ENCODE measurements around the gene RAPGEF4. TPM values are rescaled to one million over a fixed set of nuclear protein-coding genes. Genes with fewer than 3 reads are reported as not detected.

RAPGEF4 gene
- total and polyA plus RNA-seq, 2 of the 13 experiments (the other 11 are each of a cell fraction or from before 2014, with no cell fraction given), result 0.78 to 0.91 TPM

- Histone ChIP-seq H4K20me1 (ENCODE audit: insufficient read depth, low read length) (no peaks in the 10 kb centered on the region), H3K4me3 (replicated peaks in 1 of 3; ENCODE audit: insufficient read depth in 1 of 3, low read depth in 2 of 3, low read length in 3 of 3) (no peak overlapping the region), H3K27ac (ENCODE audit: extremely low read length, insufficient read depth, low read length) (no peak overlapping the region), H2AFZ (ENCODE audit: low read length) (no peak overlapping the region), H3K4me2 (ENCODE audit: low read depth, low read length) (no peak overlapping the region), H3K9me3 (ENCODE audit: low read length) (no peaks in the 10 kb centered on the region), H3K36me3 (replicated peaks in 1 of 2; ENCODE audit: control insufficient read depth in 1 of 2, insufficient read depth in 2 of 2, low read length in 2 of 2) (no peaks in the 10 kb centered on the region), H3K79me2 (ENCODE audit: insufficient read depth, low read length) (no peaks in the 10 kb centered on the region), H3K4me1 (ENCODE audit: insufficient read depth, low read length) (no peaks in the 10 kb centered on the region), H3K27me3 (ENCODE audit: control insufficient read depth in 1 of 2, insufficient read depth in 2 of 2, low read length in 2 of 2) (0 out of 5 replicates have a peak, but pooled peaks cover 0 to 3% of the 10 kb centered on the region in 2 experiments), H3K9ac (ENCODE audit: insufficient read depth, low read depth, low read length) (no peak overlapping the region)
- TF ChIP-seq ARID4A (CRISPR knock-in tag; IDR thresholded peaks at IDR 0.05; ENCODE audit: borderline replicate concordance) (no peak), ZNF546 (CRISPR knock-in tag; conservative IDR thresholded peaks at IDR 0.05) (no peak), ZBTB7B (CRISPR knock-in tag; IDR thresholded peaks at IDR 0.05) (no peak), CERS6 (CRISPR knock-in tag; IDR thresholded peaks at IDR 0.05) (no peak), NR3C1 (CRISPR knock-in tag; IDR thresholded peaks at IDR 0.05) (no peak), ZNF432 (CRISPR knock-in tag; IDR thresholded peaks at IDR 0.05; ENCODE audit: borderline replicate concordance) (no peak), PAX8 (CRISPR knock-in tag; IDR thresholded peaks at IDR 0.05; ENCODE audit: borderline replicate concordance) (no peak), ZNF251 (CRISPR knock-in tag; IDR thresholded peaks at IDR 0.05) (no peak), ZNF576 (CRISPR knock-in tag; IDR thresholded peaks at IDR 0.05) (no peak), ZNF253 (CRISPR knock-in tag; IDR thresholded peaks at IDR 0.05; ENCODE audit: borderline replicate concordance) (no peak), ZNF776 (CRISPR knock-in tag; IDR thresholded peaks at IDR 0.05) (no peak), SMAD1 (CRISPR knock-in tag; IDR thresholded peaks at IDR 0.05; ENCODE audit: borderline replicate concordance, low read depth) (no peak), KLF6 (CRISPR knock-in tag; IDR thresholded peaks at IDR 0.05) (no peak)
- WGBS (ENCODE audit: low lambda C conversion rate), result 47% methylated on average over 5 of the region's 5 CpGs
- ChIA-PET POLR2A (no interaction called here), CTCF (ENCODE audit: low intra/inter-chr PET ratio, low total read pairs) (no interaction called here)
- no TSS peak for BruUV-seq (replicated peaks)
- no peak for DNase-seq (ENCODE audit: low spot score)
- FAIRE-seq, result no peak
- in situ Hi-C loops (cut with HindIII; ENCODE audit: extremely low pct_ligation_motif_present, low pct_unique_long_range_greater_than_20kb), result no loop called here
- intact Hi-C loops (cut with micrococcal nuclease; ENCODE audit: unreplicated experiment), result no loop called here
- ATAC-seq, result no peak
Measured at GRCh38 chr2:172772633-172773032, 37.0 kb downstream of the RAPGEF4 start.

All from HepG2 (cell line).